Measurements from ENCODE around the gene AKT1.

DNA sequence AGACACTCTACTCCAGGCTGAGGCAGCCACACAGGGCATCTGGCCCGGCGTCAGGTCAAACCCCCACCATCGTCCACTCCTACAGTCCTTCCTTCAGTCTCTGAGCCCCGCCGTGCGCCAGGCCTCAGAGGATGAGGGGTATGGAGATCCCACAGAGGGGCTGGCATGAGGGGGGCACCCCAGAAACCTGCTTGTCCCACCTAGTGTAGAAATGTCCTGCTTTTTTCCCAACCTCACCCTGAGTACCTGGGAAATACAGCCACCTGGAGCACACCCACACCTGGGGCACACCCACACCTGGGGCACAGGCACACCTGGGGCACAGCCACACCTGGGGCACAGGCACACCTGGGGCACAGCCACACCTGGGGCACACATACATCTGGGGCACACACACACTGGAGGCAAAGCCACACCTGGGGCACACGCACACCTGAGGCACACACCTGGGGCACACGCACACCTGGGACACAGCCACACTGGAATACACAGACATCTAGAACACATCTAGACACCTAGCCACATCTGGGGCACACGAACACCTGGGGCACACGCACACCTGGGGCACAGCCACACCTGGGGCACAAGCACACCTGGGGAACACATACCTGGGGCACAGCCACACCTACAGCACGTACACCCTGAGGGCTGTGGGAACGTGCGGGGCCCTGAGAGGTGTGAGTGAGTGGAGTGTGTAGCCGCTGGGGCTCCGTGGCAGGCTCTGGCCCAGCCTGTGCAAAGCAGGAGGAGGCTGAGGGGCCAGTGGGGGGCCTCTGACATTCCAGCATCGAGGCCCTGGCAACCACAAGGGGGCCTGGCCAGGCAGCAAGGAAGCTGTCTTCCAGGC lies 18.4 kb downstream of the AKT1 start:
- TF ChIP-seq POLR2AphosphoS5 (IDR thresholded peaks at IDR 0.05; ENCODE audit: low read depth, low read length) (no peak), POLR2A (IDR thresholded peaks at IDR 0.05; ENCODE audit: low read depth, low read length) (no peak), TAF1 (IDR thresholded peaks at IDR 0.05; ENCODE audit: borderline replicate concordance, low read depth, low read length) (no peak)
